COLO668 (cell line): ENCODE data around the gene ELAVL3.

Experiments used
- DNase-seq: peaks from one replicate; lab custom pipeline; 2025; ENCODE audit not compliant: unreplicated experiment; lab: John Stamatoyannopoulos, UW

The ELAVL3 gene

DNA sequence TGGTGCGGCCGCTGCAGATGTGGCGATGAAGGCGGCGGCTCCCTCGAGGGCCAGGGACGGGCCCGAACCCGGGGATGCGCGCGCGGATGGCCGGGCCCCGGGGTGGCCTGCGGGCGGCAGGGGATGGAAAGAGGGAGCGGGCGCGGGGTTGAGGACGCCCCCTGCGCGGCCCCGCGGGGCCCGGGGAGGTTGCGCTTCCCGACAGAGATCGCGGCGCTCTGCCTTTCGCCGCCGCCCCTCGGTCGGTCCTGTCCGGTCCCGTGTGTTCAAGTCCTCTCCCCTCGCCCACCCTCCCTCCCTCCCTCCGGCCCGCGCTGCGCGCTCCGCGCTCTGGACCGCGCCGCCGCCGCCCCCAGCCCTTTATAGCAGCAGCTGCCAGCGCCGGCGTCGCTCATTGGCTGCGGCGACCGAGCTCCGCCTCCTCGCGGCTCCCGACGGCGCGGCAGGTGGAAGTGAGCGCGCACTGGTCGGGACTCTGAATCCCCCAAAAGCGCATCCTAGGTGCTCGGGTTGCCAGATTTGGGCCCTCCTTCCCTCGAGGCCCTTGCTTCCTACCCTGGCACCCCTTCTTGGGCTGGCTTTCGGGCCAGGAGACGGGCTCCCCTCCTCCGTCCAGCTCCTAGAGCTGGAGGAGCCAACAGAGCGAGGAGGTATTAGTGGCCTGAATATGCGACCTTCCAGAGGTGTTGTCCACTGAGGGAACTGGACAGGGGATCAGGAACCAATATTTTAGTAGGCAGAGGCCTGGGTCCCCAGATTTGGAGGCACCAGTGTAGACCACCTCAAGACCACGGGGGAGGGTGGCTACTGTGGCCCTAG, at the start of gene ELAVL3:
Gene ELAVL3 (minus strand): TSS at position 332 of the 819 bp plus-strand sequence. CDS start 438 bp downstream, outside the sequence.
- DNase-seq, result peak; percentile 84

DNA sequence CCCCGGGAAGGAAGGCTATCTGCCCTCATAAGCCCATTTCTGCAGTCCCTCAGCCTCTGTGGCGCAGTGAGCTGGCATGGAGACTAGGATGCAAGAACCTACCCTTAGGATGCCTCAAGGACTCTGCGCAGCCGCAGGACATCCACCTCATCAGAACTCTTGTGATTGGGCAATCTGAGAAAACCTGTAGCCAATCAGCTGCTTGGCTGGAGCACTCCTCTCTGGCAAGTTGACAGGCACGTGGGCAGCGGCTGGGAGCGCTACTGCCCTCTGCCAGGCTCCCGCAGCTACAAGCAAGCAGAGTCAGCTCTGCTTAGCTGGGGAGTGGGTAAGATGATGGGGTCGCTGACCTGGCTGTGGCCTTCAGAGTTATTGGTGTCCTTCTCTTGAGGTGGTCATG, 49.6 kb upstream of the ELAVL3 start:
- DNase-seq, result peak; percentile 72

DNA sequence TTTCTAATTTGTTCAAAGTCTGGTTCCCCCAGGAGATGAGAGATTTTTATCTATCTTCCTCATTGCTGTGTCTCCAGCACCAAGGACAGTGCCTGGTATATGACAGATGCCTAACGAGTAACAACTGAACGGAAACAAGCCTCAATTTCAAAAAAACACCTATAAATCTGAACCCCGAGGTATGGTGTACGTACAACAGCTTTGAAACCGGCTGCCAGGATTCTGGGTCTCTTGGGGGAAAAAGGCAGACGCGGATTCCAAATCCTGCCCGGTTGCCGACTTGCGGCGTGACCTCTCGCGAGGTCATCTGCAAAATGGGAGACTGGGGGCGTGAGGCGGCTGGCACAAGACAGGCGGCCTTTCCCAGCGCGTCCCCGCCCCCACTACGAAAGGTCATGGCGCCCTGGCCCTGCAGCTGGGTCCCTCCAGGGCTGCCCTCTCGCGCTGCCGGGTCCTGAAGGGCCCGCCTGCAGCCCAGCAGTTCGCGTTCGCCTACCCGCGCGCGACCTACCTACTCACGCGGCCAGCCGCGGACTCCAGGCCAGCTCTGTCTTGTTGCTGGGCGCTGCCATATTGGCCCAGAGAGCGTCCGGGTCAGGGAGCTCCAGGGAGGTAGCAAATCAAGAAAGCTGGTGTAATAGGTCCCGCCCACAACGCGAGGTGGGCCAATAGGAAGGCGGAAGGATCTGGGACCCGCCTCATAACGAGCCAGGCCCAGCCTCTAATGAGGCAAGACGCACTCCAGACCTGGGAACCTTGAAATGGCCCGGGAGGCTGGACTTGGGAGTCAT, 47.9 kb upstream of the ELAVL3 start, which contains the start of gene ECSIT:
Gene ECSIT (minus strand): TSS at position 584 of the 791 bp plus-strand sequence. CDS start 9,964 bp downstream, outside the sequence.
- peak; percentile 96 for DNase-seq

DNA sequence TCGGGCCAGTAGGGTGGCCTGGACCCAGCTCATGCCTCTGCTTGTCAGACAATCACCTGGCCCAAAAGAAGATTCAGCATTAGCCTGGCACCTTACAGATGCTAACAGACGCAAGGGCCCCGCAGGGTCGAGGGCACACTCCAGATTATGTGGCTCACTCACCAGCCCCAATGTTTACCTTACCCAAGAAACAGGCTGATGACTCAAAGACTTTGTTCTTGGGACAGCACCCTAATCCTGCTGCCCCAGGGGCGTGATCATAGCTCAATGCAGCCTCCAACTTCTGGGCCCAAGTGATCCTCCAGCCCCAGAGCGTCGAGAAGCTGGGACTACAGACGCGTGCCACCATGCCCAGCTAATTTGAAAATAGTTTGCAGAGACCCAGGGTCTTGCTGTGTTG, 38.3 kb upstream of the ELAVL3 start:
- no peak for DNase-seq

DNA sequence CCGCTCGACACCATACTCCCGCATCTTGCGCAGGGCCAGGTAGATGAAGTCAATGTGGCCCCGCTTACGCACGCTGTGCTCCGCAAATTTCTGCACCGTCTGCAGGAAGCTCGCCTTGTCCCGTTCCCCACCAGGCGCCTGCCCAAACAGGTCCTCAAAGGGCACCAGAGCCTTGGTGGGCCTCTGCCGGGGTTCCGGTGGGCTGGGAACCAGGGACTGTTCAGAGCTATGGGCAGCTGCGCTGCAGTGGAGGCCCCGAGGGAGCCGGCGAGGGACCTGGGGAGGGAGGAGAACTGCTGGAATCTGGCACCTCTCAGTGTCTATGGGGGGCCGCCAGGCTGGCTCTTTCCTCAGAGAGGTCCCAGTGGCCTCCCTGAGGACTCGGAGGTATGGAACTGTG, 33.1 kb upstream of the ELAVL3 start:
- no peak for DNase-seq

DNA sequence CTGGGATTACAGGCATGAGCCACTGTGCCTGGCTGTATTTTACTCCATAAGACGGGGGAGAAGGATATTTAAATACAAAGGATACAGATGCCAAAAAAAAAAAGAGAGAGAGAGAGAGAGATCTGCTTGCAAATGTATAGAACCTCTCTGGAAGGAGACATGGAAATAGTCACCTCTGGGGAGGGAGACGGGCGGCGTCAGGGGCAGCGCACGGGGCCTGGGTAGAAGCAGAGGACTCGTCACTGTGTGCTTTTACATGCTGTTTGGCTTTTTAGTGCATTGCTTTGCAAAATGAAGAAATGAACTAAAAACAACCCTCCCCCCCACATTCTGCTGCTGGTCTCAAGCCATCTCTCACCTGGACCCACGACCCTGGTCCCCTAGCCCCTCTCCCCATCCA, 29.6 kb upstream of the ELAVL3 start:
- DNase-seq, result no peak

DNA sequence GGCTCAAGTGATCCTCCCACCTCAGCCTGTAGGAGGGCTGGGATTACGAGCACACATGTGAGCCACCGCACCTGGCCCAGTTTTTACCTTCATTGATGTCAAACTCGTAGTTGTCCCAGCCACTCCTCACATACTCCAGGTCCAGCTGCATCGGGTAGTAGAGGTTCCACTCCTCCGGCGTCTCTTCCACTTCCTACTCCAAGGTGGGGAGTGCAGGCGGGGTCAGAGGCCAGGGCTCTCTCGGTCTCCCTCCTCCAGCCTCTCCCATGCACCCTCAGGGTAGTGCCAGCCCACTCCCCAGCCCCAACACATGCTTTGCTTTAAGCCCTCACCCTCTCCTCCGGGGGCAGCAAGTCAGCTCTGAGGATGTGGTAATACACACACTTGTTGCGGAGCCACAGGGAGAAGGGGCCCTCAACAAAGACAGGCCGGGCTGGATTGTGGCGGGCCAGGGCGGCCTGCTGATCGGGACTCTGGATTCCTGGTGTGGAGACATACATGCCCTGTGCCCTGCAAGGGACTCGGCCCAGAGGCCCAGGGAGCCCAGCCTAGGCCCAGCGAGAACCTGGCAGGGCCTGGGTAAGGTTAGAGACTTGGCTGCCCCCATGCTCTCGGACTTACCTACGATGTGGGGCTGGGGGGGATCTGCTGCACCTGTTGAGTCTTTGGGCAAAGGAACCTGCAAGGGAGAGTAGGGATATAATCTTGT, 26.7 kb upstream of the ELAVL3 start:
- DNase-seq, result no peak

DNA sequence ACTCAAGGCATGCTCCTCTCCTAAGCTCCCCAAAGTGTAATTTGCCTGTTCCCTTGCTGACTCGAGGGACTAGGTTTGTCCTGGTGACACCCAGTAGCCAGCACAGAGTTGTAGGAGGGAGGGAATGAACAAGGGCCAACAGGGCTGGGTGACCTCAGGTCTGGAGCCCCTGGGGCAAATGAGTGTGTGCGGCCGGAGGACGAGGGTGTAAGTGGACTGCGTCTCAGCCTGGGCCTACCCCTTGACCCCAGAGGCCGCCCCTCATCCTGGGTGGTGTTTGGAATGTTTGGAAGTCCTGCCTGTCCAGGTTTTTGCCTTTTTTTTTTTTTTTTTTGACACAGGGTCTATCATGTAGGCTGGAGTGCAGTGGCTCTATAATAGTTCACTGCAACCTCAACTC, 26.1 kb upstream of the ELAVL3 start:
- DNase-seq, result no peak

DNA sequence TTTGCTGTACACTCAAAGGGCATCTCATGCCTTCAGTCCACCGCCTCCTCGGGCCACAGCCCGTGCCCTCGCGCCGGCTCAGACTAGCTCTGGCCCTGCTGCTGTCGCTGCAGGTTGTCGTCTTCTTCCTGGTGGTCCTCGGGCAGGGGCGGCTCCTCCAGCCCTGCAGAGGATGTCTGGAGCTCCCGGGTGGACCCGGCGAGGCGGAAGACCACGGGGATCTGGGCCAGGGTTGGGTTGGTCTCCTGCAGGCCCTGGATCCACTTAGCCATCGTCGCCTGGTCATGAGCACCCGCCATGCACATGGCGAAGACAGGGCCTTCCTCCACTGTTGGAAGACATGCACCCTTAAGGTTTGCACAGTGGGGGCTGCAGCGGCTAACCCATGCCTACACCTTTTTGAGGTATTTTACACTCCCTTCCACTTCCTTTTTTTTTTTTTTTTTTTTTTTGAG, 25.3 kb upstream of the ELAVL3 start:
- DNase-seq, result peak; percentile 76

DNA sequence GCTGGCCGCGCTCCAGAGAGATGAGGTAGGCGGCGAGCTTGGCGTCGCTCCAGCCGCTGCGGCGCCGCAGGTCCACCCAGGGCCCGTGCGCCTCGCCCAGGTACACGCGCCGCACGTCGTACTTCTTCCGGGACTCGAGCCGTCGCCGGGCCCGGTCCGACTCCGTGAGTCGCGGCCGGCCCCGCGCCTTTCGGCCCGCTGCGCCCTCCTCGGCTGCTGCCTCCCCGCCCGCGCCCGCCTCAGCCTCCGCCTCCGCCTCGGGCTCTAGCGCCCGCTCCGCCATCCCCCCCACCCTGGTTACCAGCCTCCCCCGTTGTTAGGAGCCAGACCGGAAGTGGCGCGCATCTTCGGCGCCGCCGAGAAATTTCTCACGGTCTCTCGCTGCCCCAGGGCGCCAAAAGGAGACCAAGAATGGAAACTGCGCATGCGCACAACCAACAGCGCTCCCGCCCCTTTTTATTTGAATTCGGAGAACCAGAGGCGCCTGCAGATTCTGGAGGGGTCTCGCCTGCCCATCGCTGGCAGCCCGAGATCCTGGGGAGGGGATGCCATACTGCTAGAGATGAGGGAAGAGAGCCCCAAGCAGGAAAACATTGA, 24.8 kb upstream of the ELAVL3 start, which contains the start of gene ZNF653:
Gene ZNF653 (minus strand): TSS at position 336 of the 597 bp plus-strand sequence. CDS start 53 bp downstream, at position 283.
- peak; percentile 95 for DNase-seq

DNA sequence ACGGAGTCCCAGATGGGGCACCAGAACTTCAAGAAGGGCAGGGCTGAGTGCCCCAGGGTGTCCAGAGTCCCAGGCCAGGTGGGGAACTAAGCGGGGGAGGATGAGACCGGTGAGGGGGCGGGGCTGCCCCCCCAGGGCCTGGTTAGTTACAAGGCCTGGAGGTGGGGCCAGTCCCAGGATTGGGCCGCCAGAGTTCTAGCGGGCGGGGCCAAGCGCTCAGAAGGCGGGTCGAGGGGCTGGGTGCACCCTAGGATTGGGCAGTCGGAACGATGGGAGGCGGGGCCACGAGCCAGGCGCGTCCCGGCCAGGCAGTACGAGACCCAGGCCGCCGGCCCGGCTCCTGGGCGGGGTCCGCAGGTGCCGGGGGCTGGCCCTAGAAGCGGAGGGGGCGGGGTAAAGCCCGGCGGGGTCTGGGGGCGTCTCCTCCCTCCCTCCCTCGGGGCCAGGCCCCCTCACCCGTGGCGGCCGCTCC, 24.2 kb upstream of the ELAVL3 start:
- DNase-seq, result peak; percentile 97

DNA sequence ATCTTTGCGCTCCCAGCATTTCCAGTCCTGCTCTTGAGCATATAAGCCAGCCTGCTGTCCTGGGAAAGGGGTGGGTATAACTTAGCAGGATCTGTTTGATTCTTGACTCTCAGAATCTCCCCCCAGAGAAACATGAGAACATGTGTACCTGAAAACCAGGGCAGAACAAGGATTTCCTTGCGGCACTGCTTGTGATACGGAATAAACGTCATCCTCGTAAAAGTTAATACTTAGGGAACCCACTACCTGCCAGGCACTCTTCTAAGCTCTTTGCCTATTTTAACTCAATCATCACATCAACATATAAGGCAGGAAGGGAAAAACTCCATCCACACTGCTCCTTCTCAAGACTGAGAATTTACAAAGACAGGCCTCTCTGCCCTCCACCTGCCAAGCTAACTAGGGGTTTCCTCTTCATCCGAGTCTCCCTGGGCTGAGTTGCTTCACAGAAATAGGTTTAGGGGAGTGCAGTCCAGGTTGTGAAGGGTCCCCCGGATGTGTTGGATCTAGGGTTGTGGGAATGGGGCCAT, 23.7 kb upstream of the ELAVL3 start:
- DNase-seq, result no peak

DNA sequence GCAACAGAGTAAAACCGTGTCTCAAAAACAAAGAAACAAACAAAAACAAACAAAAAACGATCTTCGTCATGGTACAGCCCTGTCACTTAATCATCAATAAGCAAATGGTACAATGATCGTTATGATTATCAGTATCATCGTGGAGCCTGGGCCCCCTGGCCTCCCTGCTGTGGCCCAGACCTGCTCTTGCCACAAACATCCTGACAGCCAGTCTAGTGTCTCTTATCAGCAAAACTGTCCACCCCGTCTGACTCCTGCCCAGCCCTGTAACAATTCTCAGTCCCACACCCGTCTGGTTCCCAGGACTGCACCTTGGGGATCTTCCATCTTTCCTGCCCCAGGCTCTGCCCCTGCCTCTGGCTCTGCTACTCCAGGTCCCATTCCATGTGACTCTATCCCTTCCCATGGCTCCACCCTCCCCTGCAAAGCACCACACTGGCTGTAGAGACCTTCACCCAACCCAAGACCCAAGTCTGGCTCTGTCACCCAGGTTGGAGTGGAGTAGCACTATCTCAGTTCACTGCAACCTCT, 19.1 kb upstream of the ELAVL3 start:
- no peak for DNase-seq

DNA sequence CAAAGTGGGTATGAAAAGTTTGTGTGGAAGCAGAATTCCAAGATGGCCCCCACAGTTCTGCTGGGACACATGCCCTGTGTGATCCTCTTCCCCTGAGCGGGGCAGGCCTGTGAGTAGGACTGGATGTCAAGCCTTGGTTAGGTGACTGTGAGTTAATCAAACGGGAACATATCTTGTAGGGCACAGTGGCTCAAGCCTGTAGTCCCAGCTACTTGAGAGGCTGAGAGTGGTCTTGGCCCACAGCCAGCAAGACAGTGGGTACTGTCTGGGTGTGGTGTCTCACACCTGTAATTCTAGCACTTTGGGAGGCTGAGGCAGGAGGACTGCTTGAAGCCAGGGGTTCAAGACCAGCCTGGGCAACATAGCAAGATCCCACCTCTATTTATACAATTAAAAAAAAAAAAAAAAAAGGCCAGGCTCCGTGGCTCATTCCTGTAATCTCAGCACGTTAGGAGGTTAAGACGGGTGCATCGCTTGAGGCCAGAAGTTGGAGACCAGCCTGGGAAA, 18.4 kb upstream of the ELAVL3 start:
- no peak for DNase-seq

DNA sequence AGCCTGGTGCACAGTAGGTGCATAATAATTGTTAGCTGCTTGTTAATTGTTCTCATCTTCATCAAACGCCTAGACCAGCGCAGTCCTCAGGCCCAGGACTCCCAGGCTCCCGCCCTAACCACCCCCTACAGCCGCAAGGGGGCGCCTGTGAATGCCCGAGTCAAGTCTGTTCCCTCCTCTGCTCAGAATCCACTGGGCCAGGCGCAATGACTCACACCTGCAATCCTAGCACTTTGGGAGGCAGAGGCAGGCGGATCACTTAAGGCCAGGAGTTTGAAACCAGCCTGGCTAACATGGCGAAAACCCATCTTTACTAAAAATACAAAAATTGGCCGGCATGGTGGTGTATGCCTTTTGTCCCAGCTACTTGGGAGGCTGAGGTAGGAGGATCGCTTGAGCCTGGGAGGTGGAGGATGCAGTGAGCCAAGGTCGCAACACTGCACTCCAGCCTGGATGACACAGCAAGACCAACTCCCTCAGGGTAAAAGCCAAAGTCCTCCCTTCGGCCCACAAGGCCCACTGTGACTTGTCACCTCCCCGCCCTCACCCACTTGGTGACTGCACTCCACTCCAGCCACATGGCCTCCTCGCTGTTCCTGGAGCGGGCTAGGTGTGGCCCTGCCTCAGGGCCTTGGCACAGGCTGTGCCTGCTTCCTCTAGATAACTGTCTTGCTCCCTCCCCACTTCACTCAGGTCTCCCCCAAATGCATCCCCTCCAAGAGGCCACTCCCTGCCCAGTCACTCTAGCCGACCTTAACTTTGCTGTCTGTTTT, 15.7 kb upstream of the ELAVL3 start:
- peak; percentile 71 for DNase-seq

DNA sequence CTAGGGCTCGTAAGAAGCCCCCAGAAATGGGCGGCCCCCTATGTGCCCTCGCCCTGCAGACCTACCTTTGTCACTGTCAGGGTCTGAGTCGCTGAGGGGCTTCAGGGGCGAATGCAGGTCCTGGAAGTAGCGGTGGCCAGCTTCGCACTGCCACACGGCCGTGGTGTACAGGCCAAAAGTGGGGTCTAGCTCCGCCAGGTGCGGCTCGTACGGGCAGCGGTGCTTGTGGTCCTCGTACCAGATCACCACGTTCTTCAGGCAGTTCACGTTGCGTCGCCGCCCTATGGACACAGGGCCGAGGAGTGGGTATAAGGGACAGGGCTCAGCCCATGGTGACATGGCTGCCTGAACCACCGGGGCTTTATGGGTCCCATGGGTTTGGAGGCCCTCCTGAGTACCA, 15.0 kb upstream of the ELAVL3 start:
- no peak for DNase-seq

DNA sequence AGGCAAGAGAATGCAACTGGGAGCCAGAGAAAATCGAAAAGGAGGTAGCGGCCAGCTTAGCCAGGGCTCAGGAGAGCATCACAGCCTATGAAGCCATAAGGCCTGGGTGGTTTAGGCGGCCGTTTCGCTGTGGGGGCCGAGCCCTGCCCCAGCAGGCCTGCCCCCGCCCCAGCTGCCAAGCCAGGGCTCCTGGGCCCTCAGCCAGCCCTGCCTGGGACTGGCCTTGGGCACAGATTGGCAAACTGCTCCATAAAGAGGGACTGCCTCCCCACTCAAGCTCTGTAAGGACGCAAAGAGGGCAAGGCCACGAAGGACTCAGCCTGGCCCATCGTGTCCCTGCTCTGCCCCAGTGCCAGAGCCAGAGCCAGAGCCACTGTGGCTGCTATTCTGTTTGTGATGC, 14.6 kb upstream of the ELAVL3 start:
- DNase-seq, result no peak

DNA sequence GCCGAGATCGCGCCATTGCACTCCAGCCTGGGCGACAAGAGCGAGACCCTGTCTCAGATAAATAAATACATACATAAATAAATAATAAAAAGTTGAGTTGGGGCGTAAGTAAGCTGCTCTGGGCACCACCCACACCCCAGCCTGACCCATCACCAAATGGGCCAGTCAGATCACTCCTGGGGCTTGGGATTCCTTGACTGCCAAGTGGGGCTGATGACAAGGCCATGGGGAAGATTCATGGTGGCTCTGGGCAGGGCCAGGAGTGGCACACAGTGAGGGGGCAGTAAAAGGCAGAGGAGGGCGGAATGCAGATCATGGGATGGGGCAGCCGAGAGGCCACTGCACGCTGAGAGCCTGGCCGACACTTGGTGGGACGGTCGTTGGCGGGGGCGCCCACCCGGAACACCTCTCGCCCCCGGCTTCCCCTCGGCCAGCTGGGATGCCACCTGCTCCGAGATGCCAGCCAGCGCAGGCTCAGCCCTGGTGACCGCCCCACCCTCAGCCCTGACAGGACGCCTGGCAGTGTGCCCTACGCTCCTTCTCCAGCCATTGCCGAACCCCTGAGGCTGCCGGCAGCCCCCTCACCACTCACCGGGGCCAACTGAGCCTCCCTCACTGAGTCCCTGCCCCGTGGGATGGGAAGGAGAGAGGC, 13.9 kb upstream of the ELAVL3 start:
- no peak for DNase-seq

DNA sequence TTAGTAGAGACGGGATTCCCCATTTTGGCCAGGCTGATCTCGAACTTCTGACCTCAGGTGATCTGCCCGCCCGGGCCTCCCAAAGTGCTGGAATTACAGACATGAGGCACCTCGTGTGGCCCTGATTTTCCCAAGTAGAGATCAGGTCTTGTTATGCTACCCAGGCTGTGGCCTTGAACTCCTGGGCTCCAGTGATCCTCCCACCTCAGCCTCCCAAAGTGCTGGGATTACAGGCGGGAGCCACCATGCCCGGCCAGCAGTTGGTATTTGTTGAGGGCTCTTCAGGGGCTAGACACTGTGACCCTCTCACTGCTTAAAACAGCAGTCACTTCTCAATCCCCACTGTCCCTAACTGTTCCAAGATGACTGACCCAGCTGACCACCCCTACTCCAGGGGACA, 8.5 kb upstream of the ELAVL3 start:
- no peak for DNase-seq
